Fibroblast of lung (primary cell): ENCODE data around the gene SLC7A14. TPM values are rescaled to one million over a fixed set of nuclear protein-coding genes. Genes with fewer than 3 reads are reported as not detected.

ENCODE experiments used
- DNase-seq, 2 donors: peaks; one replicate each; pipeline versions ENCODE4 v3.0.0 to v3.0.0-alpha.2; 2010; ENCODE audit warnings: low read depth in 2 of 2
- H2AFZ ChIP-seq: 2 replicates; pipeline ENCODE4 v1.5.1; 2012; ENCODE audit warnings: low read length, control low read depth, inconsistent platforms
- H3K27ac ChIP-seq: 2 replicates; pipeline ENCODE4 v1.5.1; 2011; ENCODE audit warnings: low read length, control low read depth; ENCODE audit not compliant: insufficient read depth
- H3K27me3 ChIP-seq: 2 replicates; pipeline ENCODE4 v1.5.1; 2011; ENCODE audit warnings: mild to moderate bottlenecking, low read length; ENCODE audit not compliant: control insufficient read depth, insufficient read depth
- H3K36me3 ChIP-seq: 2 replicates; pipeline ENCODE4 v1.5.1; 2011; ENCODE audit warnings: low read length; ENCODE audit not compliant: control insufficient read depth, insufficient read depth
- H3K4me1 ChIP-seq: 2 replicates; pipeline ENCODE4 v1.5.1; 2011; ENCODE audit warnings: low read length; ENCODE audit not compliant: control insufficient read depth, insufficient read depth; ENCODE audit errors: extremely low read depth
- H3K4me2 ChIP-seq: 2 replicates; pipeline ENCODE4 v1.5.1; 2011; ENCODE audit warnings: low read length, control low read depth; ENCODE audit not compliant: insufficient read depth; ENCODE audit errors: extremely low read depth
- H3K4me3 ChIP-seq, 4 experiments: fragments of 200-600 bp in 1 of 4; sonication (generic) in 1 of 4; replicated peaks in 1 of 4; 2 replicates each; pipeline ENCODE4 v1.5.1; 2011 to 2016; ENCODE audit warnings: low read length in 4 of 4, low read depth in 3 of 4, mild to moderate bottlenecking in 3 of 4, control low read depth in 2 of 4, inconsistent platforms in 1 of 4, mixed read lengths in 1 of 4; ENCODE audit not compliant: insufficient read depth in 1 of 4; ENCODE audit errors: control extremely low read depth in 1 of 4
- H3K79me2 ChIP-seq: 2 replicates; pipeline ENCODE4 v1.5.1; 2012; ENCODE audit warnings: mild to moderate bottlenecking, low read length, inconsistent platforms; ENCODE audit not compliant: control insufficient read depth, insufficient read depth
- H3K9ac ChIP-seq: 2 replicates; pipeline ENCODE4 v1.5.1; 2011; ENCODE audit warnings: mild to moderate bottlenecking, low read length, control low read depth; ENCODE audit not compliant: insufficient read depth
- H3K9me3 ChIP-seq: 2 replicates; pipeline ENCODE4 v1.5.1; 2012; ENCODE audit warnings: low read depth, low read length; ENCODE audit not compliant: control insufficient read depth, insufficient read depth
- H4K20me1 ChIP-seq: 2 replicates; pipeline ENCODE4 v1.5.1; 2011; ENCODE audit warnings: low read length; ENCODE audit not compliant: control insufficient read depth, insufficient read depth; ENCODE audit errors: extremely low read depth
- EZH2 ChIP-seq: IDR thresholded peaks from 2 replicates; pipeline ENCODE4 v1.5.1; 2012; ENCODE audit warnings: low read length, control low read depth, mild to moderate bottlenecking; ENCODE audit errors: missing control alignments
- polyA plus RNA-seq, 2 donors: library from polyadenylated mRNA; depleted of rRNA in 1 of 2; stranded (reverse) in 1 of 2; unstranded in 1 of 2; fragments of >200 nt; gene quantifications; 2 replicates each; pipeline ENCODE4 v1.2.1, GENCODE V29; 2011 to 2012; ENCODE audit warnings: missing spikeins in 1 of 2
- total RNA-seq: library from RNA; depleted of rRNA; stranded (reverse); fragments of >200 nt; gene quantifications from 2 replicates; pipeline ENCODE4 v1.2.1, GENCODE V29; 2014
- TF ChIP-seq, protein P1 (sequence below), 2 donors: IDR thresholded peaks in 1 of 2; conservative IDR thresholded peaks in 1 of 2; 1 replicate in 1 of 2; 2 replicates in 1 of 2; pipeline ENCODE4 v1.5.1; 2011 to 2012; ENCODE audit warnings: low read length in 2 of 2, control low read depth in 1 of 2, inconsistent platforms in 1 of 2, low read depth in 1 of 2, mild to moderate bottlenecking in 1 of 2

SLC7A14 gene
- total and polyA plus RNA-seq, 2 donors (not counting 1 experiment from before 2014, with no cell fraction given), result 1.3 to 3.4 TPM

GRCh38 chr3:170463011-170463410, 122.9 kb downstream of the SLC7A14 start:
- Histone ChIP-seq H3K79me2 (no peaks in the 10 kb centered on the region), H3K4me3 (no peak overlapping the region), H3K27me3 (no peaks in the 10 kb centered on the region), H3K4me1 (no peaks in the 10 kb centered on the region), H2AFZ (no peak overlapping the region), H3K9me3 (no peaks in the 10 kb centered on the region), H3K27ac (no peak overlapping the region), H3K36me3 (peaks cover 1% of the 10 kb centered on the region), H3K4me2 (no peak overlapping the region), H3K9ac (no peak overlapping the region), H4K20me1 (no peaks in the 10 kb centered on the region)
- TF ChIP-seq, protein P1, sequence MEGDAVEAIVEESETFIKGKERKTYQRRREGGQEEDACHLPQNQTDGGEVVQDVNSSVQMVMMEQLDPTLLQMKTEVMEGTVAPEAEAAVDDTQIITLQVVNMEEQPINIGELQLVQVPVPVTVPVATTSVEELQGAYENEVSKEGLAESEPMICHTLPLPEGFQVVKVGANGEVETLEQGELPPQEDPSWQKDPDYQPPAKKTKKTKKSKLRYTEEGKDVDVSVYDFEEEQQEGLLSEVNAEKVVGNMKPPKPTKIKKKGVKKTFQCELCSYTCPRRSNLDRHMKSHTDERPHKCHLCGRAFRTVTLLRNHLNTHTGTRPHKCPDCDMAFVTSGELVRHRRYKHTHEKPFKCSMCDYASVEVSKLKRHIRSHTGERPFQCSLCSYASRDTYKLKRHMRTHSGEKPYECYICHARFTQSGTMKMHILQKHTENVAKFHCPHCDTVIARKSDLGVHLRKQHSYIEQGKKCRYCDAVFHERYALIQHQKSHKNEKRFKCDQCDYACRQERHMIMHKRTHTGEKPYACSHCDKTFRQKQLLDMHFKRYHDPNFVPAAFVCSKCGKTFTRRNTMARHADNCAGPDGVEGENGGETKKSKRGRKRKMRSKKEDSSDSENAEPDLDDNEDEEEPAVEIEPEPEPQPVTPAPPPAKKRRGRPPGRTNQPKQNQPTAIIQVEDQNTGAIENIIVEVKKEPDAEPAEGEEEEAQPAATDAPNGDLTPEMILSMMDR (conservative IDR thresholded peaks at IDR 0.05 in 1 of 2, IDR thresholded peaks at IDR 0.05 in 1 of 2; ENCODE audit: low read depth in 1 of 2, low read length in 2 of 2), result no peak
- no peak for TF ChIP-seq EZH2
- no peak for DNase-seq

DNA sequence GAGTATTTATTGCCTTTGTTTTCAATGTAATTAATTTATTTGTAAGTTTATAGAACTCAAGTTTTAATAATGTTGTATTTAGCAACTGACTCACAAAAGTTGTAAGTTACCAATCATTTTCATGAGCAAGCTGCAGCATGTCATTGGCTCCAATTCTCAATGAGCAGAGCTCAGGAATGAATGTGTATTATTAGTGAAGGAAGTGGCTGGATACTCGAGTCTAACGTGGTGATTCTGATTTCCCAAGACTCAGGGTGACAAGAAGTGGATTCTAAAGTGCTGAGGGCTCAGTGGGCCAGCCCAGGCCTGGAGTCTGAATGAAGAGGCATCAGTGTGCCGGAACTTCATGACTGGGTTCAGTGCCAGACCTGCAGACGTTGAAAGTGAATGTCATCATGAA, 127.6 kb downstream of the SLC7A14 start:
- Histone ChIP-seq H3K4me1 (no peaks in the 10 kb centered on the region), H2AFZ (no peak overlapping the region), H4K20me1 (no peaks in the 10 kb centered on the region), H3K27me3 (no peaks in the 10 kb centered on the region), H3K36me3 (peaks cover 1% of the 10 kb centered on the region), H3K4me2 (no peak overlapping the region), H3K9me3 (no peaks in the 10 kb centered on the region), H3K4me3 (no peak overlapping the region), H3K79me2 (no peaks in the 10 kb centered on the region), H3K27ac (no peak overlapping the region), H3K9ac (no peak overlapping the region)
- no peak for DNase-seq
- no peak for TF ChIP-seq EZH2
- TF ChIP-seq, protein P1 (conservative IDR thresholded peaks at IDR 0.05 in 1 of 2, IDR thresholded peaks at IDR 0.05 in 1 of 2; ENCODE audit: low read depth in 1 of 2, low read length in 2 of 2), result no peak

GRCh38 chr3:170454509-170454908, 131.4 kb downstream of the SLC7A14 start:
- no peaks in the 10 kb centered on the region for H3K27me3 ChIP-seq
- H3K79me2 ChIP-seq, result no peaks in the 10 kb centered on the region
- H3K9me3 ChIP-seq, result no peaks in the 10 kb centered on the region
- TF ChIP-seq, protein P1 (conservative IDR thresholded peaks at IDR 0.05 in 1 of 2, IDR thresholded peaks at IDR 0.05 in 1 of 2; ENCODE audit: low read depth in 1 of 2, low read length in 2 of 2), result no peak
- TF ChIP-seq EZH2, result no peak
- no peaks in the 10 kb centered on the region for H3K4me1 ChIP-seq
- H3K27ac ChIP-seq, result no peak overlapping the region
- H3K4me2 ChIP-seq, result no peak overlapping the region
- no peaks in the 10 kb centered on the region for H4K20me1 ChIP-seq
- no peak overlapping the region for H3K4me3 ChIP-seq
- no peak for DNase-seq
- no peaks in the 10 kb centered on the region for H3K36me3 ChIP-seq
- no peak overlapping the region for H2AFZ ChIP-seq
- no peak overlapping the region for H3K9ac ChIP-seq
